ENCODE data around the gene AMZ1.

DNA sequence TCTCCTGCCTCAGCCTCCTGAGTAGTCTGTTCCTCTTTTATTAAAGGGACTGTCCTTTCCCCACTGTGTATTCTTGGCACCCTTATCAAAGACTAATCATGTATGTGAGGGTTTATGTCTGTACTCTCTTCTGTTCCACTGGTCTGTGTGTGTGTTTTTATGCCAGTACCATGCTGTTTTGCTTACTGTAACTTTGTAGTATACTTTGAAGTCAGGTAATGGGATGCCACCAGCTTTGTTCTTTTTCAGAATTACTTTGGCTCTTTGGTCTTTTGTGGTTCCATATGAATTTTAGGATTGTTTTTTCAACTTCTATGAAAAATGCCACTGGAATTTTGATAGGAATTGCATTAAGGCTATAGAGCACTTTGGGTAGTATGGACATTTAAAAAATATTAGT, 14.1 kb upstream of the AMZ1 start:
- TF ChIP-seq, protein P1, sequence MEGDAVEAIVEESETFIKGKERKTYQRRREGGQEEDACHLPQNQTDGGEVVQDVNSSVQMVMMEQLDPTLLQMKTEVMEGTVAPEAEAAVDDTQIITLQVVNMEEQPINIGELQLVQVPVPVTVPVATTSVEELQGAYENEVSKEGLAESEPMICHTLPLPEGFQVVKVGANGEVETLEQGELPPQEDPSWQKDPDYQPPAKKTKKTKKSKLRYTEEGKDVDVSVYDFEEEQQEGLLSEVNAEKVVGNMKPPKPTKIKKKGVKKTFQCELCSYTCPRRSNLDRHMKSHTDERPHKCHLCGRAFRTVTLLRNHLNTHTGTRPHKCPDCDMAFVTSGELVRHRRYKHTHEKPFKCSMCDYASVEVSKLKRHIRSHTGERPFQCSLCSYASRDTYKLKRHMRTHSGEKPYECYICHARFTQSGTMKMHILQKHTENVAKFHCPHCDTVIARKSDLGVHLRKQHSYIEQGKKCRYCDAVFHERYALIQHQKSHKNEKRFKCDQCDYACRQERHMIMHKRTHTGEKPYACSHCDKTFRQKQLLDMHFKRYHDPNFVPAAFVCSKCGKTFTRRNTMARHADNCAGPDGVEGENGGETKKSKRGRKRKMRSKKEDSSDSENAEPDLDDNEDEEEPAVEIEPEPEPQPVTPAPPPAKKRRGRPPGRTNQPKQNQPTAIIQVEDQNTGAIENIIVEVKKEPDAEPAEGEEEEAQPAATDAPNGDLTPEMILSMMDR (IDR thresholded peaks at IDR 0.05) = no peak
- TF ChIP-seq EZH2 (IDR thresholded peaks at IDR 0.05) = no peak

Measured in neural progenitor cell (in vitro differentiated cells).